ENCODE data around the gene LCP1.
"Not testable (repeated sequence)": the region's sequence is repeated elsewhere in the genome, so short reads cannot be mapped to it uniquely, and the experiment has no call there.

Gene LCP1

GRCh38 chr13:46165485-46166223 is 16.3 kb downstream of the LCP1 start:
- H3K36me3 ChIP-seq (ENCODE audit: control insufficient read depth, insufficient read depth, low read length) = peaks cover 3% of the 10 kb centered on the region
- DNase-seq (ENCODE audit: extremely low read depth, insufficient read length) = peak; percentile 70
- H3K27me3 ChIP-seq (replicated peaks; ENCODE audit: control insufficient read depth, insufficient read depth, low read length) = no peaks in the 10 kb centered on the region
- peak overlapping the region; percentile 69; the same call in 1 of the 2 replicates for H3K4me3 ChIP-seq (replicated peaks; ENCODE audit: low read depth, low read length)
- no peak for TF ChIP-seq CTCF (IDR thresholded peaks at IDR 0.05; ENCODE audit: insufficient read depth, low read length, poor library complexity, severe bottlenecking)

DNA sequence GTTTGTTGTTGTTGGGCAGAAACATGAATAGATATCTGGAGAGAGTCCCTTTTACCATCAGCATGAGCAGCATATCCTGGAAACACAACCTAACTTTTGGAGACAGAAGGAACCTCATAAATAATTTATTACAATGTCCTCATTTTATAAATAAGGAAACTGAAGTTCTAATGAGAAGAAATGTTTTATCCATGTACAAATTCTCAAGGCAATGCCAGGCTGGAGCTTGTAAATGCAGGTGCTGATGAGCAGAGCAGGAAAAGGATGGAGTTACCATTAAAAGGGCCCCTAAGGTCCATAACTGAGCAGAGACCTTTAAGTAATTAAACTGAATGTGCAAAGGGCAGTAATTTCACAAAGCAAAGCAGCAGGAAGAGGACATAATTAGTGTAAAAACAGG is 17.3 kb downstream of the LCP1 start:
- peak overlapping the region; percentile 49 for H3K4me3 ChIP-seq (replicated peaks; ENCODE audit: low read depth, low read length)
- H3K36me3 ChIP-seq (ENCODE audit: control insufficient read depth, insufficient read depth, low read length) = peaks cover 6% of the 10 kb centered on the region
- DNase-seq (ENCODE audit: extremely low read depth, insufficient read length) = no peak
- TF ChIP-seq CTCF (IDR thresholded peaks at IDR 0.05; ENCODE audit: insufficient read depth, low read length, poor library complexity, severe bottlenecking) = no peak
- H3K27me3 ChIP-seq (replicated peaks; ENCODE audit: control insufficient read depth, insufficient read depth, low read length) = no peaks in the 10 kb centered on the region

DNA sequence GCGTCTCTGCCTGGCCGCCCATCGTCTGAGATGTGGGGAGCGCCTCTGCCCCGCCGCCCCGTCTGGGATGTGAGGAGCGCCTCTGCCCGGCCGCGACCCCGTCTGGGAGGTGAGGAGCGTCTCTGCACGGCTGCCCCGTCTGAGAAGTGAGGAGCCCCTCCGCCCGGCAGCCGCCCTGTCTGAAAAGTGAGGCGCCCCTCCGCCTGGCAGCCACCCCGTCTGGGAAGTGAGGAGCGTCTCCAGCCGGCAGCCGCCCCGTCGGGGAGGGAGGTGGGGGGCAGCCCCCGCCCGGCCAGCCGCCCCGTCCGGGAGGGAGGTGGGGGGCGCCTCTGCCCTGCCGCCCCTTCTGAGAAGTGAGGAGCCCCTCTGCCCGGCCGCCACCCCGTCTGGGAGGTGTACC is 19.2 kb downstream of the LCP1 start:
- not testable (repeated sequence) for DNase-seq (ENCODE audit: extremely low read depth, insufficient read length); H3K27me3 ChIP-seq (replicated peaks; ENCODE audit: control insufficient read depth, insufficient read depth, low read length)
- Histone ChIP-seq H3K4me3 (replicated peaks; ENCODE audit: low read depth, low read length) (peak overlapping the region; percentile 52), H3K36me3 (ENCODE audit: control insufficient read depth, insufficient read depth, low read length) (peaks cover 20% of the 10 kb centered on the region)

DNA sequence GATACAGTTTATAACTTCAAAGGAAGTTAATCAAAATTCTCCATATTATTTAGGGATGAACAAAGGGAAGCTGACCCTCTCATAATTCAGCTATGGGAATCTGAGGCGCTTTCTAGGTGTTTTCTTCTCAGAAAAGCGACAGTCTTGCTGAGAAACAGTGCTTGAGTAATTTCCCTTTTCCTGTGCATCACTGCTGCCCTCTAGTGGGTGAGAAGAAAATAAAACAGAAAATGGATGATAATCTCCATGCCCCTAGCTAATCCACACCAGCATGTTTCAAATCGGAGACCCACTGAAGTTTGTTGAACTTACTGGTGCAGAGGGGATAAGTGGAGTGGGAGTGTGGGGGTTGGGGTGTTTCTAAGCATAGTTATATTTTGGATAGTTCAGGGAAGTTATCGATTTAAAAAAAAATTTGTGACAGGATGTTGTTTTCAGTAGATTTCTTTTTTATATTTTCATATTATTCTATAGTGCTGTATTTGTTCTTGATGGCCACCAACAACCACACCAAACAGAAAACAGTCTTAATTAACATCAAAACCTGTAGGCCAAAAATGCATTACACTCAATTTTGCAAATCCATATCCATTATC is 21.4 kb downstream of the LCP1 start:
- H3K4me3 ChIP-seq (replicated peaks; ENCODE audit: low read depth, low read length) = peak overlapping the region; percentile 11
- H3K27me3 ChIP-seq (replicated peaks; ENCODE audit: control insufficient read depth, insufficient read depth, low read length) = no peaks in the 10 kb centered on the region
- H3K36me3 ChIP-seq (ENCODE audit: control insufficient read depth, insufficient read depth, low read length) = peaks cover 20% of the 10 kb centered on the region
- DNase-seq (ENCODE audit: extremely low read depth, insufficient read length) = no peak
- peak; percentile 79 for TF ChIP-seq CTCF (IDR thresholded peaks at IDR 0.05; ENCODE audit: insufficient read depth, low read length, poor library complexity, severe bottlenecking)

DNA sequence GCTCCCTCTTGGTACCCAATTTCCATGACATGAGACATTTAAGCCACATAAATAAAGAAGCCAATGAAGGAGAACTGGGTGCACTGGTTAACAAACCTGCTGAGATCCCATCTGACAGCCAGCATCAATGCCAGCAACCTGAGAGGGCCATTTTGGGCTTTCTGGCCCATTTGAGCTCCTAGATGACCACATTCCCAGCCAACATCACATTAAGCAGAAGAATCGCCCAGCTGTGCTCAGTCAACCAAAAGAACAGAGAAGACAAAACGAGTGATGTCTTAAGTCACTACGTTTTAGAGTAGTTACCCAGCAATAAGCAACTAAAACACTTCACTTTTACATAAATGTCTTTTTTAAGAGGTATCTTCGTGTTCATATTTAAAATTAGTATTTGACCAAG is 21.9 kb downstream of the LCP1 start:
- peak overlapping the region; percentile 39 for H3K4me3 ChIP-seq (replicated peaks; ENCODE audit: low read depth, low read length)
- TF ChIP-seq CTCF (IDR thresholded peaks at IDR 0.05; ENCODE audit: insufficient read depth, low read length, poor library complexity, severe bottlenecking) = no peak
- no peak for DNase-seq (ENCODE audit: extremely low read depth, insufficient read length)
- peaks cover 24% of the 10 kb centered on the region for H3K36me3 ChIP-seq (ENCODE audit: control insufficient read depth, insufficient read depth, low read length)
- H3K27me3 ChIP-seq (replicated peaks; ENCODE audit: control insufficient read depth, insufficient read depth, low read length) = no peaks in the 10 kb centered on the region

DNA sequence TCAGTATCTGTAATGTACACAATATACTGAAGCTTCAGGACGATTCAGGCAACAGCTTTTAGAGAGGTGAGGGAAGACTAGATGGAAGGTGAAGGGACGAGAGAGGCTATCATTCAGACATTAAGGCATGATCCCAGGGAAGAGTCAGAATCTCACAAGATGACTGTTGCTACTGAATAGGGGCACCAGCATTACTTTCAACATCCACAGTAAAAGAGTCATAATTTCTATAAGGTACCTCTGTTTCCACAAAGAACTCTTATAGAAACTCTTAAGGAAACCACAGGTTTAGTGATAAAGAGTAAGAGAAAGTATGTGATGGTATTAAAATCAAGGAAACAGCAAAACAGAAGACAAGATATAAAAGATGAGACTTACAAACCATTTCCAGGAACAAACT is 23.0 kb downstream of the LCP1 start:
- Histone ChIP-seq H3K4me3 (replicated peaks; ENCODE audit: low read depth, low read length) (no peak overlapping the region), H3K36me3 (ENCODE audit: control insufficient read depth, insufficient read depth, low read length) (peaks cover 27% of the 10 kb centered on the region), H3K27me3 (replicated peaks; ENCODE audit: control insufficient read depth, insufficient read depth, low read length) (no peaks in the 10 kb centered on the region)
- DNase-seq (ENCODE audit: extremely low read depth, insufficient read length) = no peak
- no peak for TF ChIP-seq CTCF (IDR thresholded peaks at IDR 0.05; ENCODE audit: insufficient read depth, low read length, poor library complexity, severe bottlenecking)

Data from GM06990 (cell line).